Lung (tissue), 12 donors: ENCODE measurements around the gene SYNE1. TPM values are rescaled to one million over a fixed set of nuclear protein-coding genes. Genes with fewer than 3 reads are reported as not detected.

Source experiments
- ATAC-seq: fragments of 200-7000 bp; cut with Tn5 transposase; one replicate; pipeline ENCODE4 v1.9.1; 2020; ENCODE audit warnings: moderate number of reproducible peaks; ENCODE audit not compliant: insufficient read depth, low FRiP score
- DNase-seq, 3 donors: peaks; one replicate each; pipeline ENCODE4 v3.0.0-alpha.2; 2013 to 2017
- H3K27ac ChIP-seq, 2 donors: one replicate each; pipeline ENCODE4 v1.5.1; 2013; ENCODE audit warnings: mild to moderate bottlenecking in 2 of 2, moderate library complexity in 2 of 2, control low read depth in 1 of 2, inconsistent platforms in 1 of 2, low read depth in 1 of 2, low read length in 1 of 2
- H3K27me3 ChIP-seq, 3 donors: one replicate each; pipeline ENCODE4 v1.5.1; 2013; ENCODE audit warnings: low read length in 2 of 3; ENCODE audit not compliant: control insufficient read depth in 3 of 3, insufficient read depth in 3 of 3
- H3K36me3 ChIP-seq, 4 donors: one replicate each; pipeline ENCODE4 v1.5.1; 2013; ENCODE audit warnings: low read length in 4 of 4, mild to moderate bottlenecking in 1 of 4, moderate library complexity in 1 of 4; ENCODE audit not compliant: control insufficient read depth in 4 of 4, insufficient read depth in 4 of 4
- H3K4me1 ChIP-seq, 5 donors: one replicate each; pipeline ENCODE4 v1.5.1; 2013; ENCODE audit warnings: low read length in 5 of 5, mild to moderate bottlenecking in 2 of 5, moderate library complexity in 1 of 5; ENCODE audit not compliant: control insufficient read depth in 5 of 5, insufficient read depth in 5 of 5
- H3K4me3 ChIP-seq: one replicate; pipeline ENCODE4 v1.5.1; 2013; ENCODE audit warnings: mild to moderate bottlenecking, control low read depth, moderate library complexity
- H3K9ac ChIP-seq, 2 donors: one replicate each; pipeline ENCODE4 v1.5.1; 2013; ENCODE audit warnings: low read length in 2 of 2, control low read depth in 1 of 2; ENCODE audit not compliant: insufficient read depth in 1 of 2
- H3K9me3 ChIP-seq, 4 donors: one replicate each; pipeline ENCODE4 v1.5.1; 2013; ENCODE audit warnings: low read length in 3 of 4, mild to moderate bottlenecking in 1 of 4, moderate library complexity in 1 of 4; ENCODE audit not compliant: control insufficient read depth in 4 of 4, insufficient read depth in 3 of 4
- CTCF ChIP-seq: IDR thresholded peaks from 2 replicates; pipeline ENCODE4 v1.5.1; 2012; ENCODE audit warnings: mild to moderate bottlenecking; ENCODE audit errors: control extremely low read depth, extremely low read depth
- WGBS, 2 donors: extraction: QIAGEN DNeasy Blood & Tissue Kit; methylation state at CpG; one replicate each; pipeline ENCODE4 v1.1.7; 2013; 5-methylcytosine and 5-hydroxymethylcytosine counted together
- polyA plus RNA-seq, 2 donors: library from polyadenylated mRNA; stranded (reverse); fragments of 200-250 nt; gene quantifications; one replicate each; pipeline ENCODE4 v1.2.1, GENCODE V29; 2013
- total RNA-seq, 2 donors: library from RNA; depleted of rRNA in 1 of 2; stranded (reverse); fragments of >200 nt in 1 of 2; gene quantifications; one replicate each; pipeline ENCODE4 v1.2.1, GENCODE V29; 2014 to 2021
- donor health status: control.
- donor health status: control.
- donor health status: Bipolar disorder and iron deficiency.
- donor health status: healthy.
- donor health status: DM: yes; HTN: yes; CAD: no.

The SYNE1 gene
- total and polyA plus RNA-seq, 4 donors, result 26.4 to 352 (median 131) TPM

DNA sequence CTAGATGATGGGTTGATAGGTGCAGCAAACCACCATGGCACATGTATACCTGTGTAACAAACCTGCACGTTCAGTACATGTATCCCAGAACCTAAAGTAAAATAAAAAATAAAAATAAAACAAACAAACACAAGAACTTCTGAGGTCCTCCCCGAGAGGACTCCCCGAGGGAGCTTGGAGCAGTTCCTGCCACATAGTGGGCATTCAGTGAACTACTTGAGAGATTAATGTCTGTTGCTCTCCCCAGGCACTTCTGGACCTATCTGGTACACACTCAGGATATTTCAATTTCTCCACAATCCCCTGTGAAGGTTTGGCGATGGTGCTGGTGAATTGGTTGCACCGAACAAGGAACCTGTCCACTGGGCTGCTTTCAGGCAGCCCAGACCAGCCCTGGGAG is 518.5 kb downstream of the SYNE1 start:
- H3K9me3 ChIP-seq, result no peaks in the 10 kb centered on the region
- no peaks in the 10 kb centered on the region for H3K27me3 ChIP-seq
- 89 to 93% methylated on average over 5 of the region's 5 CpGs for WGBS, 2 donors
- peaks cover 0 to 6% (median 0%) of the 10 kb centered on the region in 5 donors for H3K4me1 ChIP-seq
- H3K9ac ChIP-seq, result no peak overlapping the region
- DNase-seq (no peak), ATAC-seq (no peak)
- no peak overlapping the region for H3K27ac ChIP-seq
- H3K36me3 ChIP-seq, result peaks cover 18 to 26% (median 22%) of the 10 kb centered on the region in 4 donors
- no peak for TF ChIP-seq CTCF
- H3K4me3 ChIP-seq, result no peak overlapping the region

DNA sequence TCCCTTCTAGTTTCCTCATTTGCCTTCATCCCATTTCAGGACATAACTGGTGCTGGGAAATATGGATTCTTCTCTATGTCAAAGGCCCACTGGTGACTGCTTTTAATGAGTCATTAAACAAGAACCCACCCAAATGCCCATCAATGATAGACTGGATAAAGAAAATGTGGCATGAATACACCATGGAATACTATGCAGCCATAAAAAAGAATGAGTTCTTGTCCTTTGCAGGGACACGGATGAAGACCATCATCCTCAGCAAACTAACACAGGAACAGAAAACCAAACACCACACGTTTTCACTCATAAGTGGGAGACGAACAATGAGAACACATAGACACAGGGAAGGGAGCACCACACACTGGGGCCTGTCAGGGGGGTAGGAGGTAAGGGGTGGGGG is 518.9 kb downstream of the SYNE1 start:
- Histone ChIP-seq H3K27ac (no peak overlapping the region), H3K9me3 (no peaks in the 10 kb centered on the region), H3K27me3 (no peaks in the 10 kb centered on the region), H3K4me3 (no peak overlapping the region), H3K4me1 (peaks cover 0 to 6% (median 0%) of the 10 kb centered on the region in 5 donors), H3K36me3 (peaks cover 18 to 26% (median 22%) of the 10 kb centered on the region in 4 donors), H3K9ac (no peak overlapping the region)
- DNase-seq, result no peak
- TF ChIP-seq CTCF, result no peak
- 94 to 96% methylated on average over 3 of the region's 3 CpGs for WGBS, 2 donors
- ATAC-seq, result no peak

DNA sequence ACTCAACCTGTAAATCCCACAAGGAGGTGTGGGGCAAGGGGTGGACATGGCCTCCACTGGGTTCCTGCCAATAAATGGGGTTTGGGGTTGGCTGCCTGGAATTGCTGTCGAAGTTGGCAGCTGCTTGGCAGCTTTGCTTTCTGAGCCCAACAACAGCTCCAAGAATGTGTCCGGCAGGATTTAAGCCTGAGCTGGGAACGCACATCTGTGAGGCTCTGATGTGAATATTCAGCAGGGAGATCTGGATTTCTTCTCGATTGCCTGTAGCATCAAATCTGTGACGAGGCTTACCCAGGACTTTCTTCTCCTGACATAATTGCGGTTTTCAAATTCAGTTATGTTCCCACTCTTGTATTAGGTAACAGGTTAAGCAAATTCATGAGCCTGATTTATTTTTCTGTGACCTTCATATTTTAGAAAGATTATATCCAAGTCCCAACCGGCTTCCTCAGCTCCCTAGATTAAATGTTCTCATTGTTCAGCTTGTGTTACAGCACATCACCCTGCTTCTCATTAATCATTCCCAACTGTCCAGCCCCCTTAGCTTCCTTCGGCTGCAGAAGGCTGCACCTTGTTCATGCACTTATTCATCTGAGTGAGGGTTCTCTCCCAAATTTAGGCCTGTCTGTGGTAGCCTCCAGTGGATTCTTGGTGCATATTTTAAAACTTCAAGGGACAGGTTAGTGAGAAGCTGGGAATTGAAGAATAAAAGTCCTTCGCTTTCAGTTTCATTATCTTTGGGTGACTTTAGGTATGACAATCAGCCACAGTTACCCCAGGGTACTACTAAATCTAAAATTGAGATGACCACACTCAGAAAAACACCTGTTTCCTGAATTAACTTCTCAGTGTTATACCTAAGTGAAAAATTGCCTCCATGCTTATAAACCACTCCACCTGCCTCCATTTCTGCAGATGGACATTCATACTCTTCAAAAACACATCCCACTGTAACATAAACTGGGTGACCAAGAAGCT is 519.7 kb downstream of the SYNE1 start:
- Histone ChIP-seq H3K27me3 (no peaks in the 10 kb centered on the region), H3K9me3 (no peaks in the 10 kb centered on the region), H3K36me3 (peaks cover 16 to 22% (median 20%) of the 10 kb centered on the region in 4 donors), H3K4me3 (no peak overlapping the region), H3K4me1 (peaks cover 0 to 10% (median 0%) of the 10 kb centered on the region in 5 donors), H3K9ac (no peak overlapping the region), H3K27ac (no peak overlapping the region)
- 79 to 81% methylated on average over 9 of the region's 9 CpGs for WGBS, 2 donors
- no peak for DNase-seq
- TF ChIP-seq CTCF, result no peak
- ATAC-seq, result no peak
